HL-60 (cell line): ENCODE data around the gene GID8.

Experiments used
- CTCF ChIP-seq: IDR thresholded peaks from one replicate; pipeline ENCODE4 v1.5.1; 2011; ENCODE audit warnings: low read length, control low read depth, inconsistent platforms; ENCODE audit not compliant: insufficient read depth
- GABPA ChIP-seq: IDR thresholded peaks from 2 replicates; pipeline ENCODE4 v1.6.1; 2012; ENCODE audit warnings: low read depth
- POLR2AphosphoS5 ChIP-seq: IDR thresholded peaks from 2 replicates; pipeline ENCODE4 v1.6.1; 2012; ENCODE audit warnings: low read depth
- REST ChIP-seq: IDR thresholded peaks from 2 replicates; pipeline ENCODE4 v1.6.1; 2012; ENCODE audit warnings: low read depth; ENCODE audit not compliant: insufficient replicate concordance

GRCh38 chr20:62899633-62900051, 38.3 kb upstream of the GID8 start:
- TF ChIP-seq GABPA (no peak), CTCF (no peak), REST (no peak), POLR2AphosphoS5 (no peak)
